ENCODE data around the gene TM9SF3.

- TF ChIP-seq EZH2 (IDR thresholded peaks at IDR 0.05) = no peak
- TF ChIP-seq POLR2AphosphoS5 (IDR thresholded peaks at IDR 0.05; ENCODE audit: borderline replicate concordance, low read depth, low read length) = no peak
- TF ChIP-seq FOXP2 (optimal IDR thresholded peaks at IDR 0.05; ENCODE audit: control extremely low read depth, extremely low read length, insufficient read depth) = no peak
Measured at GRCh38 chr10:96579133-96579532, 7.7 kb downstream of the TM9SF3 start.

Measured in SK-N-MC (cell line).